Breast epithelium (tissue), 3 donors: ENCODE data around the gene SEC23IP.
"Not testable (repeated sequence)": the region's sequence is repeated elsewhere in the genome, so short reads cannot be mapped to it uniquely, and the experiment has no call there.

ENCODE experiments used
- CTCF ChIP-seq, 3 donors: fragments of 450-650 bp; IDR thresholded peaks; one replicate each; pipeline ENCODE4 v1.5.1; 2016 to 2017; ENCODE audit warnings: antibody characterized with exemption in 3 of 3, mild to moderate bottlenecking in 3 of 3, moderate library complexity in 3 of 3
- POLR2A ChIP-seq: fragments of 450-650 bp; IDR thresholded peaks from one replicate; pipeline ENCODE4 v1.6.1; 2016; ENCODE audit warnings: antibody characterized with exemption, mild to moderate bottlenecking, moderate library complexity
- POLR2AphosphoS5 ChIP-seq, 3 donors: sonication (generic); formaldehyde crosslinking; IDR thresholded peaks; one replicate each; pipeline ENCODE4 v1.6.1; 2017; ENCODE audit warnings: antibody characterized with exemption in 3 of 3

- TF ChIP-seq CTCF (IDR thresholded peaks at IDR 0.05); POLR2AphosphoS5 (IDR thresholded peaks at IDR 0.05); POLR2A: not testable (repeated sequence)
Measured at GRCh38 chr10:119889201-119889600, 3.3 kb upstream of the SEC23IP start.
